Smooth muscle cell of the umbilical artery (primary cell): Measurements from ENCODE around the gene CPHXL. TPM values are rescaled to one million over a fixed set of nuclear protein-coding genes. Genes with fewer than 3 reads are reported as not detected.

ENCODE experiments used
- total RNA-seq: library from RNA; depleted of rRNA; stranded (reverse); fragments of >200 nt; gene quantifications from 2 replicates; pipeline ENCODE4 v1.2.3, GENCODE V29; 2014

The CPHXL gene
- not detected in 2 replicates for total RNA-seq

DNA sequence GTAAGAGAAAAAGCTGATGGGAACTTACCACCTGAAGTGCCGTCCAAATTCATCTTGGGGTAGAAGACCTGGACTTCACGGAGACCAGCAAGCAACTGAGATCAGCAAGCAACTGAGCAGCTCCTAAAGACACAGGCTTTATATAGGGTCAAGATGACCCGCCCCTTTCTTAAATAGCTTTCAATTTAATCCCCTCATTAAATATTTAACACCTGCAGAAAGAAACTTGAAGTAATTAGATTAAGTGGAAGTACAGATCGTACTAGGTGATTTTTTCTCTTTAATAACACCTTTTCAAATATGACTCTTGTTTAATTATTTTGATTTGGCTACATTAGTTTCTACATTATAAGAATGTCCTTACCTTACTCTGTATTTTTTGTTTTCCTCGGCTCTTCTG lies at the start of gene CPHXL:
TSS of gene CPHXL (minus strand) at position 101 of the 400 bp plus-strand sequence. CDS start at position 53, 48 bp downstream.

DNA sequence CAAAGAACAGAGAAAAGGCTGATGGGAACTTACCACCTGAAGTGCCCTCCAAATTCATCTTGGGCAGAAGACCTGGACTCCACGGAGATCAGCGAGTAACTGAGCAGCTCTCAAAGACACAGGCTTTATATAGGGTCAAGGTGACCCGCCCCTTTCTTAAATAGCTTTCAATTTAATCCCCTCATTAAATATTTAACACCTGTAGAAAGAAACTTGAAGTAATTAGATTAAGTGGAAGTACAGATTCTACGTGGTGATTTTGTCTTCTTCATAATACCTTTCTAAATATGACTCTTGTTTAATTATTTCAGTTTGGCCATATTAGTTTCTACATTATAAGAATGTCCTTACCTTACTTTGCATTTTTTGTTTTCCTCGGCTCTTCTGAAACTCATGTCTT lies 24.9 kb downstream of the CPHXL start, which contains the start of gene DUXB:
TSS of gene DUXB (minus strand) at position 101 of the 400 bp plus-strand sequence. CDS start at position 58, 43 bp downstream.

DNA sequence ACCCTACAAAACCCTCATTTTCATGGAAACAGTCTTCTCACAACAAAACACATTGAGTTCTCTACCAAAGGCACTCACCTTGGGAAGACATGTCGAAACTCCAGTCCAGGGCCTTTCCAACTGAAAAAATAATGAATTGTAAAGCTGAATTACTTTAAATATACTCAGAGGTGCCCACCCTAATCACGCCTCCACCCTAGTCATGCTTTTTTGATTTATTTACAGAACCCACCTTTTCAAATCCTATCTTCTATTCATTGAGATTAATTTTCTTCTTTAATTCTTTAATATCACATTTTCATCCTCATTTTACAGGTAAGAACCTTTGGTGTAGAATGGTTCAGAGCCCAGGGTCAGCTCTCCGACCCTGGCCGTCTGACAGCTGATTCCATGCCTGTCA lies 49.4 kb downstream of the CPHXL start, which contains the start of gene CPHXL2:
TSS of gene CPHXL2 (minus strand) at position 101 of the 400 bp plus-strand sequence. CDS start at position 91, 10 bp downstream.

Other genes starting within 250 kb of the CPHXL start
- gene CHST6, start 231.0 kb downstream of the CPHXL start, total RNA-seq: 4.5 and 6.2 TPM in 2 replicates
- 0.23 TPM in 1 of 2 replicates, not detected in the other for gene CHST5, start 190.4 kb downstream of the CPHXL start, total RNA-seq
- gene TMEM231, start 170.2 kb downstream of the CPHXL start, total RNA-seq: 17.2 and 21.5 TPM in 2 replicates
- 50.2 and 85.2 TPM in 2 replicates for gene GABARAPL2, start 160.1 kb downstream of the CPHXL start, total RNA-seq
- 68.9 and 80.5 TPM in 2 replicates for gene ADAT1, start 103.2 kb downstream of the CPHXL start, total RNA-seq
- gene KARS1, start 78.8 kb downstream of the CPHXL start, total RNA-seq: 127 and 164 TPM in 2 replicates
- 55.6 and 56.4 TPM in 2 replicates for gene TERF2IP, start 78.7 kb downstream of the CPHXL start, total RNA-seq
- not detected in 2 replicates for gene CPHXL2, start 49.5 kb downstream of the CPHXL start, total RNA-seq
- not detected in 2 replicates for gene DUXB, start 25.0 kb downstream of the CPHXL start, total RNA-seq